Stimulated activated naive CD8-positive, alpha-beta T cell treated with anti-CD3 and anti-CD28 coated beads, Interleukin-15, Interleukin-2, amounts not matched to agents 100 ng/mL and 50 ng/mL, for 24 hours (primary cell): ENCODE data around the gene RPAP3.
"Not testable (repeated sequence)": the region's sequence is repeated elsewhere in the genome, so short reads cannot be mapped to it uniquely, and the experiment has no call there.

Experiments used
- H3K27ac Mint-ChIP-seq: one replicate; pipeline ENCODE4 v1.8.0; 2021; ENCODE audit warnings: mild to moderate bottlenecking, mixed read lengths
- H3K27me3 Mint-ChIP-seq: one replicate; pipeline ENCODE4 v1.8.0; 2021; ENCODE audit warnings: mixed read lengths
- H3K36me3 Mint-ChIP-seq: one replicate; pipeline ENCODE4 v1.8.0; 2021; ENCODE audit warnings: low read depth, mixed read lengths
- H3K4me1 Mint-ChIP-seq: one replicate; pipeline ENCODE4 v1.8.0; 2021; ENCODE audit warnings: low read depth, mixed read lengths
- H3K4me3 Mint-ChIP-seq: one replicate; pipeline ENCODE4 v1.8.0; 2021; ENCODE audit warnings: mild to moderate bottlenecking, mixed read lengths
- H3K9me3 Mint-ChIP-seq: one replicate; pipeline ENCODE4 v1.8.0; 2021; ENCODE audit warnings: mixed read lengths

RPAP3 gene

GRCh38 chr12:47698055-47698454 lies 7.8 kb downstream of the RPAP3 start:
- Mint-ChIP-seq H3K4me1 (peaks cover 19% of the 10 kb centered on the region), H3K27ac (no peak overlapping the region), H3K36me3 (peaks cover 80% of the 10 kb centered on the region), H3K9me3 (no peaks in the 10 kb centered on the region), H3K27me3 (no peaks in the 10 kb centered on the region), H3K4me3 (no peak overlapping the region)

GRCh38 chr12:47689215-47689614 lies 16.6 kb downstream of the RPAP3 start:
- no peak overlapping the region for H3K4me3 Mint-ChIP-seq
- no peak overlapping the region for H3K27ac Mint-ChIP-seq
- H3K4me1 Mint-ChIP-seq = no peaks in the 10 kb centered on the region
- no peaks in the 10 kb centered on the region for H3K9me3 Mint-ChIP-seq
- H3K36me3 Mint-ChIP-seq = peaks cover 66% of the 10 kb centered on the region
- H3K27me3 Mint-ChIP-seq = no peaks in the 10 kb centered on the region

- Mint-ChIP-seq H3K27me3 (no peaks in the 10 kb centered on the region), H3K36me3 (peaks cover 62% of the 10 kb centered on the region), H3K4me1 (peaks cover 5% of the 10 kb centered on the region)
These were observed 18.2 kb downstream of the RPAP3 start for GRCh38 chr12:47687636-47688035.

GRCh38 chr12:47686645-47687240 lies 19.1 kb downstream of the RPAP3 start:
- Mint-ChIP-seq H3K4me1 (peaks cover 5% of the 10 kb centered on the region), H3K36me3 (peaks cover 62% of the 10 kb centered on the region), H3K27ac (no peak overlapping the region), H3K9me3 (no peaks in the 10 kb centered on the region), H3K27me3 (no peaks in the 10 kb centered on the region), H3K4me3 (no peak overlapping the region)

More at GRCh38 chr12:47687636-47688035, 18.2 kb downstream of the RPAP3 start:
- no peaks in the 10 kb centered on the region for H3K9me3 Mint-ChIP-seq
- no peak overlapping the region for H3K4me3 Mint-ChIP-seq
- no peak overlapping the region for H3K27ac Mint-ChIP-seq

- no peaks in the 10 kb centered on the region for H3K27me3 Mint-ChIP-seq
- H3K27ac Mint-ChIP-seq = no peak overlapping the region
- no peaks in the 10 kb centered on the region for H3K9me3 Mint-ChIP-seq
- no peak overlapping the region for H3K4me3 Mint-ChIP-seq
- H3K4me1 Mint-ChIP-seq = peaks cover 20% of the 10 kb centered on the region
- peaks cover 86% of the 10 kb centered on the region for H3K36me3 Mint-ChIP-seq
These were observed 26.0 kb downstream of the RPAP3 start for GRCh38 chr12:47679785-47680184.

- H3K27ac Mint-ChIP-seq = no peak overlapping the region
- H3K36me3 Mint-ChIP-seq = peaks cover 77% of the 10 kb centered on the region
These were observed 33.8 kb downstream of the RPAP3 start for GRCh38 chr12:47672068-47672467.

GRCh38 chr12:47667935-47668334 lies 37.9 kb downstream of the RPAP3 start:
- H3K9me3 Mint-ChIP-seq, H3K27me3 Mint-ChIP-seq, H3K4me3 Mint-ChIP-seq, H3K27ac Mint-ChIP-seq: not testable (repeated sequence)
- H3K36me3 Mint-ChIP-seq = peaks cover 66% of the 10 kb centered on the region
- peaks cover 12% of the 10 kb centered on the region for H3K4me1 Mint-ChIP-seq

More at GRCh38 chr12:47672068-47672467, 33.8 kb downstream of the RPAP3 start:
- Mint-ChIP-seq H3K4me3 (no peak overlapping the region), H3K4me1 (peaks cover 26% of the 10 kb centered on the region), H3K27me3 (no peaks in the 10 kb centered on the region), H3K9me3 (no peaks in the 10 kb centered on the region)

- Mint-ChIP-seq H3K4me3 (no peak overlapping the region), H3K27me3 (no peaks in the 10 kb centered on the region), H3K36me3 (no peaks in the 10 kb centered on the region), H3K4me1 (peaks cover 18% of the 10 kb centered on the region), H3K9me3 (no peaks in the 10 kb centered on the region), H3K27ac (no peak overlapping the region)
These were observed 53.2 kb downstream of the RPAP3 start for GRCh38 chr12:47652521-47653234.

GRCh38 chr12:47651368-47652254 lies 54.2 kb downstream of the RPAP3 start:
- Mint-ChIP-seq H3K4me3 (no peak overlapping the region), H3K27ac (peak overlapping the region; percentile 63), H3K27me3 (no peaks in the 10 kb centered on the region), H3K4me1 (peaks cover 18% of the 10 kb centered on the region), H3K36me3 (no peaks in the 10 kb centered on the region), H3K9me3 (no peaks in the 10 kb centered on the region)

- Mint-ChIP-seq H3K4me1 (peaks cover 18% of the 10 kb centered on the region), H3K4me3 (no peak overlapping the region), H3K27me3 (no peaks in the 10 kb centered on the region), H3K36me3 (peaks cover 8% of the 10 kb centered on the region), H3K27ac (no peak overlapping the region), H3K9me3 (no peaks in the 10 kb centered on the region)
These were observed 55.4 kb downstream of the RPAP3 start for GRCh38 chr12:47650469-47650868.

GRCh38 chr12:47649381-47649780 lies 56.4 kb downstream of the RPAP3 start:
- Mint-ChIP-seq H3K4me3 (no peak overlapping the region), H3K27me3 (no peaks in the 10 kb centered on the region), H3K27ac (no peak overlapping the region), H3K36me3 (peaks cover 15% of the 10 kb centered on the region), H3K9me3 (peaks cover 8% of the 10 kb centered on the region), H3K4me1 (peaks cover 18% of the 10 kb centered on the region)

DNA sequence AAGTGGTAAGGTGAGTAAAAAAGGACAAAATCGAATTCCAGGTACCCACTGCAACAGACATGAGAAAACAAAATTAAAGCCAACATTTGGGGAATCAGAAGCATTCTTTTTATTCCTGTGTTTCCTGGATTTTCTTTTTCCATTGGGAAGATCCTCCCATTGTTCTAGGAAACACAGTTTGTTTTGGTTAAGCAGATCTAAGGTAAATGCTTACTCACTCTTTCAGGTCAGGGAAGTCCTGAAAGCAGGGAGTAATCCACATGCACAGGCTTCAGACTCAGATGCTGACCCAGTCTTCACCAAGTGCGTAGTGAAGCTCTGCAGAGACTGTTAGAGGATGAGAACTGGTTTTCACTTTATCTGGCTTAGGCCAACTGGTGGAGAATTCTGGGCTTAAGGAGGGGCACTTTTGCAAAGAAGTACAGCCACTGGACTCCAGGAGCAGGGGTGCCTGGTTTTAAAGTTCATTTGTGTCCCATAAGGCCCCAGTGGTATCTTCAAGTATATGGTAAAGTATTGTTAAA lies 57.7 kb downstream of the RPAP3 start:
- Mint-ChIP-seq H3K9me3 (peaks cover 15% of the 10 kb centered on the region), H3K36me3 (peaks cover 23% of the 10 kb centered on the region), H3K4me3 (no peak overlapping the region), H3K27me3 (no peaks in the 10 kb centered on the region), H3K4me1 (peaks cover 18% of the 10 kb centered on the region), H3K27ac (no peak overlapping the region)

DNA sequence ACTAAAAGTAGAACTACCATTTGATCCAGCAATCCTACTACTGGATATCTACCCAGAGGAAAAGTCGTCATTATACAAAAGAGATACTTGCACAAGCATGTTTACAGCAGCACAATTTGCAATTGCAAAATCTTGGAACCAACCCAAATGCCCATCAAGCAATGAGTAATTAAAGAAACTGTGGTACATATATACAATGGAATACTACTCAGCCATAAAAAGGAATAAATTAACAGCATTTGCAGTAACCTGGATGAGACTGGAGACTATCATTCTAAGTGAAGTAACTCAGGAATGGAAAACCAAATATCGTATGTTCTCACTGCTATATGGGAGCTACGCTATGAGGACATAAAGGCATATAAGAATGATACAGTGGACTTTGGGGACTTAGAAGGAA lies 63.5 kb downstream of the RPAP3 start:
- peaks cover 61% of the 10 kb centered on the region for H3K9me3 Mint-ChIP-seq
- H3K4me1 Mint-ChIP-seq, H3K27me3 Mint-ChIP-seq, H3K27ac Mint-ChIP-seq, H3K4me3 Mint-ChIP-seq: not testable (repeated sequence)
- H3K36me3 Mint-ChIP-seq = peaks cover 81% of the 10 kb centered on the region

- peaks cover 67% of the 10 kb centered on the region for H3K36me3 Mint-ChIP-seq
- no peak overlapping the region for H3K4me3 Mint-ChIP-seq
- peaks cover 48% of the 10 kb centered on the region for H3K9me3 Mint-ChIP-seq
- H3K27me3 Mint-ChIP-seq = no peaks in the 10 kb centered on the region
- no peak overlapping the region for H3K27ac Mint-ChIP-seq
- H3K4me1 Mint-ChIP-seq = peaks cover 5% of the 10 kb centered on the region
These were observed 68.7 kb downstream of the RPAP3 start for GRCh38 chr12:47636908-47637780.
